HFF-Myc (cell line): Measurements from ENCODE around the gene NDC1.
A peak's percentile ranks its signal among the peaks of the same experiment; 100 is the strongest.

Experiments
- DNase-seq: peaks from one replicate; pipeline ENCODE4 v3.0.0-alpha.2; 2011; ENCODE audit warnings: low read depth; ENCODE audit errors: extremely low read depth
- H3K4me3 ChIP-seq: replicated peaks from 2 replicates; pipeline ENCODE4 v1.5.1; 2011; ENCODE audit warnings: low read depth, mild to moderate bottlenecking, control low read depth, low read length
- CTCF ChIP-seq: IDR thresholded peaks from 2 replicates; pipeline ENCODE4 v1.5.1; 2012; ENCODE audit warnings: mild to moderate bottlenecking, low read depth, low read length, control low read depth; ENCODE audit errors: missing control alignments

The NDC1 gene

GRCh38 chr1:53722025-53722424 lies 116.1 kb downstream of the NDC1 start:
- DNase-seq = no peak
- TF ChIP-seq CTCF = no peak
- no peak overlapping the region for H3K4me3 ChIP-seq

GRCh38 chr1:53721088-53721487 lies 117.0 kb downstream of the NDC1 start:
- no peak for TF ChIP-seq CTCF
- DNase-seq = no peak
- H3K4me3 ChIP-seq = no peak overlapping the region

GRCh38 chr1:53719469-53719868 lies 118.6 kb downstream of the NDC1 start:
- no peak overlapping the region for H3K4me3 ChIP-seq
- TF ChIP-seq CTCF = no peak
- no peak for DNase-seq

GRCh38 chr1:53718443-53718842 lies 119.7 kb downstream of the NDC1 start:
- no peak for TF ChIP-seq CTCF
- H3K4me3 ChIP-seq = no peak overlapping the region
- DNase-seq = no peak

- H3K4me3 ChIP-seq = no peak overlapping the region
- DNase-seq = no peak
- TF ChIP-seq CTCF = no peak
Measured at GRCh38 chr1:53717025-53717804, 120.9 kb downstream of the NDC1 start.

- no peak for TF ChIP-seq CTCF
- DNase-seq = no peak
- H3K4me3 ChIP-seq = no peak overlapping the region
Measured at GRCh38 chr1:53716150-53716549, 121.9 kb downstream of the NDC1 start.

GRCh38 chr1:53715478-53715877 lies 122.6 kb downstream of the NDC1 start:
- DNase-seq = no peak

More at GRCh38 chr1:53715478-53715877, 122.6 kb downstream of the NDC1 start:
- H3K4me3 ChIP-seq = no peak overlapping the region
- peak; percentile 59 for TF ChIP-seq CTCF
